ENCODE results near the gene WDR76. TPM values are rescaled to one million over a fixed set of nuclear protein-coding genes. Genes with fewer than 3 reads are reported as not detected.

The WDR76 gene
- total RNA-seq, 2 experiments from 2014 or later, result 69.9 to 79.3 TPM

DNA sequence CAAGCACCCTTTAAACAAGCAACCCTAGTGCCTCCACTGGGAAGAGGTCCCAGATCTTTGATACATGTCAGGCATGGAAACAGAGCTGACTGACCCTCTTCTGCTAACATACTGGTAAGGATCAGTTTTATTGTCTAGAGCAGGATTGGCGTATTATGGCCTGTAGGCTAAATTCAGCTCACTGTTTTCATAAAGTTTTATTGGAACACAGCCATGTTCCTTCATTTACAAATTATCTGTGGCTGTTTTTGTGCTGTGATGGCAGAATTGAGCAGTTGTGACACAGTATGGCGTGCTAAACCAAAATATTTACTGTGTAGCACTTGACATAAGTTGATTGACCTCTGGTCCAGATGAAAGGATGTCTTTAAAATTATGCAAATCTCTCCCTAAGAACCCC is 45.0 kb downstream of the WDR76 start:
- POLR2A ChIA-PET, result no interaction called here
- intact Hi-C loops (cut with micrococcal nuclease), result no loop called here
- ATAC-seq (no peak), DNase-seq (no peak)
- Mint-ChIP-seq H3K36me3 (ENCODE audit: low read depth) (peaks cover 40% of the 10 kb centered on the region), H3K27me3 (no peaks in the 10 kb centered on the region), H3K9me3 (no peaks in the 10 kb centered on the region), H3K4me3 (no peak overlapping the region), H3K4me1 (ENCODE audit: low read depth) (no peaks in the 10 kb centered on the region), H3K27ac (no peak overlapping the region)
- TF ChIP-seq, protein P1, sequence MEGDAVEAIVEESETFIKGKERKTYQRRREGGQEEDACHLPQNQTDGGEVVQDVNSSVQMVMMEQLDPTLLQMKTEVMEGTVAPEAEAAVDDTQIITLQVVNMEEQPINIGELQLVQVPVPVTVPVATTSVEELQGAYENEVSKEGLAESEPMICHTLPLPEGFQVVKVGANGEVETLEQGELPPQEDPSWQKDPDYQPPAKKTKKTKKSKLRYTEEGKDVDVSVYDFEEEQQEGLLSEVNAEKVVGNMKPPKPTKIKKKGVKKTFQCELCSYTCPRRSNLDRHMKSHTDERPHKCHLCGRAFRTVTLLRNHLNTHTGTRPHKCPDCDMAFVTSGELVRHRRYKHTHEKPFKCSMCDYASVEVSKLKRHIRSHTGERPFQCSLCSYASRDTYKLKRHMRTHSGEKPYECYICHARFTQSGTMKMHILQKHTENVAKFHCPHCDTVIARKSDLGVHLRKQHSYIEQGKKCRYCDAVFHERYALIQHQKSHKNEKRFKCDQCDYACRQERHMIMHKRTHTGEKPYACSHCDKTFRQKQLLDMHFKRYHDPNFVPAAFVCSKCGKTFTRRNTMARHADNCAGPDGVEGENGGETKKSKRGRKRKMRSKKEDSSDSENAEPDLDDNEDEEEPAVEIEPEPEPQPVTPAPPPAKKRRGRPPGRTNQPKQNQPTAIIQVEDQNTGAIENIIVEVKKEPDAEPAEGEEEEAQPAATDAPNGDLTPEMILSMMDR (IDR thresholded peaks at IDR 0.05), result no peak
- CTCF ChIA-PET, result interaction anchor here (1.0 to 1.5 kb wide), 2 partner anchors 10 to 31 kb away, joined by 3 to 4 read pairs; no protein-coding TSS in a partner anchor

DNA sequence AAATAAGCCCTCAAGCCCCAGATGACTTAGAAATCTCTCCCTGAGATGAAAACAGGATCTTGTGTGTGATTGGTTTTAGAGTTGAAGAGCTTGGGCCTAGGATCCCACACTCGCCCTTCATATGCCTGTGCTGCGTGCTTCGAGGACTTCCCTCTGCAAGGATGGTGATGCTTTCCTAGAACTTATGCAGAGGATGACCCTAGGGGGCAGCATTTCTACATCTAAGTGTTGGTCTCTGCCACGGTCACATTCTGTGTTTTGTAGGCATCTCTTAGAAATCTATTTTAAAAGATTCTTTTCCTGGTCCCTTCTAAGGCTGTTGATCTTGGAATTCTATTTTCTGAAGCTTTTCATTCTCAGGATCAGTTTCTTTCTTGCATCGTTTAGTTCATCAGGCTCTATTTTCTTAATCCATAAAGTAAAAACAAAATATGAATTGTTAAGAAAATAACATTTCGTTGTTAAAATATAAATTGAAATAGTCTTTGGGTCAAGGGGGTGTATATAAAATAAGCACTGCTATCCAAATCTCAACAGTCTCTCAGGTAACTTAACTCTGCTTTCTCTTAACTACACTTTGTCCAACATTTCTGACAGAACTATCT is 45.7 kb downstream of the WDR76 start:
- ATAC-seq (no peak), DNase-seq (peak; percentile 28)
- Mint-ChIP-seq H3K4me1 (ENCODE audit: low read depth) (no peaks in the 10 kb centered on the region), H3K27me3 (no peaks in the 10 kb centered on the region), H3K4me3 (no peak overlapping the region), H3K9me3 (no peaks in the 10 kb centered on the region), H3K36me3 (ENCODE audit: low read depth) (peaks cover 37% of the 10 kb centered on the region), H3K27ac (no peak overlapping the region)
- TF ChIP-seq, protein P1 (IDR thresholded peaks at IDR 0.05), result peak; percentile 42
- intact Hi-C loops (cut with micrococcal nuclease), result no loop called here
- POLR2A ChIA-PET, result no interaction called here
- CTCF ChIA-PET, result interaction anchor here (1.0 to 1.5 kb wide), 3 partner anchors 9 to 30 kb away, joined by 3 to 4 read pairs (median 3); no protein-coding TSS in a partner anchor

DNA sequence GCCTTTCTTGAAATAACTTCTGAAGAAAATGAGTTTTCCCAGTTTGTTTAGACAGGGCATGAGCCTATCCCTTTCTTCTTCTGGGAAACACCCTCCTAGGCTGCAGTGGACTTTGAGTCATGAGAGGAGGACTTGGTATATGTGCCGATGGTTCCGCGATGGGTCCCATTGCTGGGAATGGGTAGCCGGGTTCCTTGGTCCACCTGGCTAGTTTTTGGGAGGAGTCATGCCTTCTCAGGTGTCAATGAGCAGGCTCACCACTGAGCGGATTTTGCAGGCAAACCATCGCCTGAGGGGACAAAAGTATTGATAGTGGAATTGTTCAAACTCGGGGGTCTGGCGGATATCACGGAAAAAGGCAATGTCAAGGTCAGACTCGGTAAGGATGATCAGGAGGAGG is 46.8 kb downstream of the WDR76 start:
- Mint-ChIP-seq H3K36me3 (ENCODE audit: low read depth) (peaks cover 39% of the 10 kb centered on the region), H3K4me3 (no peak overlapping the region), H3K9me3 (no peaks in the 10 kb centered on the region), H3K27me3 (no peaks in the 10 kb centered on the region), H3K27ac (no peak overlapping the region), H3K4me1 (ENCODE audit: low read depth) (no peaks in the 10 kb centered on the region)
- intact Hi-C loops (cut with micrococcal nuclease), result no loop called here
- no peak for ATAC-seq
- POLR2A ChIA-PET, result no interaction called here
- no peak for DNase-seq
- CTCF ChIA-PET, result interaction anchor here (1.1 kb wide), 1 partner anchor 12 kb away, joined by 3 read pairs; no protein-coding TSS in a partner anchor
- TF ChIP-seq, protein P1 (IDR thresholded peaks at IDR 0.05), result no peak

DNA sequence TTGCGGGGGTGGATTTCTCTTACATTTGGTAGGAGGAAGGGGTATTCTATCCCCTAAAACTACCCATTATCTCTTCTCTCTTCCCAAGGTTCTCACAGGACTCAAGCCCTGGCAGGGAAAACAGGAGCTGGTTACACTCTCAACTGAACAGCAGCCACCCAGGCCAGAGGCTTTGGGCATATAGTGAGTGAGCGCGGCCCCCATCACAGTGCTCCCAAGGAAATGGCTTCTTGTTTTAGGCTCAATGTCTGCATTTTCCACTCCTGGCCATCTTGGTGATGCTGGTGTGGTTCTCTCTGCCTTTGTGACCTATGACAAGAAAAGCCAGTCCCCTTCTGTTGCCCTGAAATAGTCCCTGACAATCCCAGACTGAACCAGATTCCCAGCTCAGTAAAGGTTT is 50.1 kb downstream of the WDR76 start:
- no peaks in the 10 kb centered on the region for H3K27me3 Mint-ChIP-seq
- H3K9me3 Mint-ChIP-seq, result no peaks in the 10 kb centered on the region
- H3K4me1 Mint-ChIP-seq (ENCODE audit: low read depth), result no peaks in the 10 kb centered on the region
- ChIA-PET CTCF (interaction anchor here (1.3 kb wide), 1 partner anchor 27 kb away, joined by 3 read pairs; no protein-coding TSS in a partner anchor), POLR2A (interaction anchor here (1.3 kb wide), 1 partner anchor 14 kb away, joined by 3 read pairs; no protein-coding TSS in a partner anchor)
- ATAC-seq, result no peak
- intact Hi-C loops (cut with micrococcal nuclease), result no loop called here
- TF ChIP-seq, protein P1 (IDR thresholded peaks at IDR 0.05), result no peak
- no peak overlapping the region for H3K27ac Mint-ChIP-seq
- H3K4me3 Mint-ChIP-seq, result no peak overlapping the region
- H3K36me3 Mint-ChIP-seq (ENCODE audit: low read depth), result peaks cover 47% of the 10 kb centered on the region
- DNase-seq, result no peak

DNA sequence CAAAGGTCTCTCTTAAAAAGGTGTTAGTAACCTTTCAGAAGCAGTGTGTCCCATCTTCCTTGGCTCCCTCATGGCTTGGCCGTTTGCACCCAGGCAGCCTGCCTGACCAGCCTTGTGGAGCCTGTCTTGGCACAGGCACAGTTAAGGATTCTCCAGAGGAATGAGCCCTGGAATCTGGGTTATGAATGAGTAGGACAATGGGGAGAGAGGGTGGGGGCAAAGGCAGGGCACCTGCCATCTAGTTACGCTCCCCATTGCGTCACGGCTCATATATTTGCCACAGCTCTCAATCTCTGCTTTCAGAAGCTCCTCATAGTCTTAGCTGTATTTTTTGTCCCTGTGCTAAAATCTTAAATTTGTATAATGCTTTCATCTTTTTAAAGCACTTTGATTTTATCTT is 50.6 kb downstream of the WDR76 start:
- no peaks in the 10 kb centered on the region for H3K27me3 Mint-ChIP-seq
- H3K27ac Mint-ChIP-seq, result no peak overlapping the region
- ATAC-seq (no peak), DNase-seq (no peak)
- H3K9me3 Mint-ChIP-seq, result no peaks in the 10 kb centered on the region
- H3K4me3 Mint-ChIP-seq, result no peak overlapping the region
- TF ChIP-seq, protein P1 (IDR thresholded peaks at IDR 0.05), result no peak
- intact Hi-C loops (cut with micrococcal nuclease), result no loop called here
- H3K36me3 Mint-ChIP-seq (ENCODE audit: low read depth), result peaks cover 47% of the 10 kb centered on the region
- H3K4me1 Mint-ChIP-seq (ENCODE audit: low read depth), result no peaks in the 10 kb centered on the region
- POLR2A ChIA-PET, result interaction anchor here (1.3 kb wide), 1 partner anchor 13 kb away, joined by 3 read pairs; no protein-coding TSS in a partner anchor
- CTCF ChIA-PET, result interaction anchor here (1.3 kb wide), 1 partner anchor 27 kb away, joined by 3 read pairs; no protein-coding TSS in a partner anchor

Measured in activated CD8-positive, alpha-beta T cell treated with anti-CD3 and anti-CD28 coated beads for 36 hours (primary cell).